ENCODE results near the gene OTULIN.

Gene OTULIN

DNA sequence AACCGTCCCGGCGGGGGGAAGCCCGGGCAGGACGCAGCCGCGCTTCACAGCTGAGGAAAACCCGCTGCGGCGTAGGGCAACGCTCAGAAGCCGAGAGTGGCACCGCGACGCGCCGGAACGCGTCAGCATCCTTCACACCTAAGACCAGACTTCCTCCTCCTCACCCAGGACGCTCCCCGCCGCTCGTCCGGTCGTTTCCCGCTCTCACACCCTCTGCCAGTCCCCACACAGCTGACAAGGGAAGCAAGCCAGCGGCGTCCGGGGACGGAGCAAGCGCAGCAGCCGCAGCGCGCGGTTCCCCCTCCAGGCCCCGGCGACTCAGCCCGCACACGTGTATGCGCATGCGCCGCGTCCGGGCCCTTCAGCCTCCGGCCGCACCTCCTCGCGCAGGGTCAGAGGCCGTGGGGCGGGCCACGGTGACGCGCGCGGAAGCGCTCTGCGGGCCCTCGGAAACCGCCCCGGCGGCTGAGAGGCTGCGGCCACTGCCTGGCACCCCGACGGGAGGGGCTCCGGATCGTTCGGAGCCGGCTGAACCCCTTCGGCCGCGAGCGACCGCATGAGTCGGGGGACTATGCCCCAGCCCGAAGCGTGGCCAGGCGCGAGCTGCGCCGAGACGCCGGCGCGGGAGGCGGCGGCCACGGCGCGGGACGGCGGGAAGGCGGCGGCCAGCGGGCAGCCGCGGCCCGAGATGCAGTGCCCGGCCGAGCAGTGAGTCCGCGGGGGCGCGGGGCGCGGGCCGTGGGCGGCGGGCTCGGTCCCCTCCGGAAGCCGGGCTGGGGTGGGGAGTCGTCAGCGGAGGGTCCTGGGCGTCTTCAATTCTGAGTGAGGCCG, at the start of gene OTULIN:
Gene OTULIN, plus strand, starts transcription at position 449 of the 831 bp plus-strand sequence. Its CDS starts 108 bp downstream, at position 557.
- peak; percentile 96 for DNase-seq

DNA sequence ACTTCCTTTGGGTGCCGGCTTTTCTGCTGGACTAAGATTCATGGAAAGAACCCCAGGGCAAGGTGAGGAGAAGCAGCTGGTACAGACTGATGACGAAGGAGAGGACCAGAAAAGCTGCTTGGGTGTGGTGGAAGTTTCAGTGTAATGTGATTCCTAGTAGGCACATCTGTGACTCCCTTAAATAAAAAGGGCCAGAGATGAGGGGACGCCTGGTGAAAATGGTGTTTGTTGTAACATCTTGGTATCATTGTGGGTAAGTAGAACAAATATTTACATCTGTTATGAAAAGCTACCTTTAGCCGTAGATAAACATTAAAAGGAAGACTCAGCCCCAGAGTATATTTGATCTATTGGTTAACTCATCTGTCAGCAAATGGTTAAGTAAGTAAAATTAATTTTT, 49.2 kb upstream of the OTULIN start:
- no peak for DNase-seq

DNA sequence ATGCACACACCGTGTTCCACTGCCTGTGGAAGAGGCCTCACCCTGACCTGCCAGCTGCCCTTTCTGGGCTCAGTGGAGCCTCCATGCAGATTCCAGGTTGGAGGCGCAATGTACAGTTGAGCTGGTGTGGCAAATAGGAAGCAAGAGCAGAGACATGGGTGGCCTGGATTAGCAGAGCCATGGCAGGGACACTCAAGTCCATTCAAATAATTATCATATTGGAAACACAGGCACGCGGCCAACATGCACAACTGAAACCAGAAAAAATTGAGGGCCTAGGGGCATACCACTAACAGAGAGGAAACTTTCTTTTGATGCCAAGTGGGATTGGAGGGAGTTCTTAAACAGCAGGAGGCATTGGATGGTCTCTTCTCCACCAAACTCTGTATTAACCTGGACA, 47.1 kb upstream of the OTULIN start:
- DNase-seq, result no peak

GRCh38 chr5:14627270-14627669, 37.2 kb upstream of the OTULIN start:
- DNase-seq, result no peak

GRCh38 chr5:14628346-14628745, 36.2 kb upstream of the OTULIN start:
- peak; percentile 10 for DNase-seq

DNA sequence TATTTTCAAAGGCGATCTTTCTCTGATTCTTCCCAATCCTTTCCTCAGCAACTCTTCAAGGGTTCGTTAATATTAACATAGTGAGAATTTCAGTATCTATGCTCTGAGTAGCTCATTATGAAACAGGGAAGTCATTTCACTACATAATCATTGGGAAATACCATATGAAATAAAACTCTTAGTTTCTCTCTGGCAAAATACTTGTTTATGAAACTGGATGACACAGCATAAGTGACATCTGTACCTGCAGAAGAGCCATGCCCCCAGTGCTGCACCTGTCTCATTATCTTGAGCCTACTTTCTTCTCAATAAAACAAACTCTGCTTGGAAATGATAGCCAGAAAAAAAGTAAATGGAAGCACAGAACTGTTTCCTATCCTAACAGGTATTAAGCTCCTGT, 33.8 kb upstream of the OTULIN start:
- DNase-seq, result no peak

DNA sequence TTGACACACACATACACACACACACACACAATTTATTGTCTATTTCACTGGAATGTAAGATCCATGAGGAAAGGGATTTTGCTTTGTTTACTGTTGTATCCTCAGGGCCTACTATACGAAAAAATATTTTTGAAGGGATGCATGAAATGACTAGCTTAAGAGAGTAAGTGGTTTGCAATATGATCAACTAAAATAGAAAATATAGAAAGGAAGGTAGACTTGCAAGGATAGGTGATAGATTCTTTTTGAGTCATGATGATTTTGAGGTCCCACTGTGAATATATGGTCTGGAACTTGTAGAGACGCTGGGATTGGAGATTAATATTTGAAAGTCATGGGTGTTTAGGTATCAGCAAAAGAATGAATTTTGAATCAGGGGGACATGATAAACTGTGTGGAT, 28.9 kb upstream of the OTULIN start:
- DNase-seq, result no peak

DNA sequence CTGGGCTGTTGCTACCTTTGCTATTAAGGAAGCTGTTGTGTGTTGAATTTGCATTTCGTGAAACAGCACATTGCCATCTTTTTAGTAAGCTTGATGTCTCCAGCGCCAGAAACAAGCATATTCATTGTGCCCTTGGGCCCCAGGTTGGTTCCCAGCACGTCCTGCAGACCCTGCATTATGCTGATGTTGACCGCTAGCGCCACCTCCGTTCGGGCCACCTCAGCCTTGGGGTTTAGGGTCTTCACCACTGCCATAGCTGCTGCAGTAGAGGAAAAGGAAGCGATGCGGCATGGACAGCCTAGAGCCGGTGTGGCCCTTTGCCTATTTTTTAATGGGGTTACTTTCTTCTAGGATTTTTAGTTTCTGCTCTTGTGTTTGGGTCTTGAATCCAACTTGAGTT, 23.8 kb upstream of the OTULIN start:
- no peak for DNase-seq

DNA sequence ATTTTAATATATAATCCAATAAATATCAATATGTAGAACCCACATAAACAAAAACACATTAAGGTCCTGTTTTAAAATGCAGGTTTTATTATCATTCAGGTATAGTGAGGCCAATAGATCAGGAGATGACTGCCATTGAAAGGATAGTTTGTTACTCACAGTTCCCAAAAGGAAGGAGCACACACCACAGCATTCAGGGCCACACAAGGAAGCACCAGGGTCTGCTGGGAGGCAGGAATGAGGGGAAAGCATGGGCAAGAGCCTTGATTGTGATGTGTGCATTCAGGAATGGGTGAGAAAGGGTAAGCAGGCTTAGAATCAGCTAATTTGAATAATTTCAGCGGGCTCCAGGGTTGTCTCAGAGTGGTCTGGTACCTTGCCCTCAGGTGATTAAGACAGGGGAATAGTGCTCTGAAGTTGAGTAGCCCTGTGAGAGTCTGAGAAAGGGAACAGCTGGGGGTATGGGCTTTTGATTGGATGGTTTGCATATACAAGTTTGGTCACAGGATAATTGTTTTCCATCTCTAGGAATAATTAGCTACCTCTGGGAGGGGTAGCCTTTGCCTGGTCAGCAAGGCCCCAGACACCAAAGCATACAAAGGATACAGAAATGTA, 19.8 kb upstream of the OTULIN start:
- DNase-seq, result no peak

- no peak for DNase-seq
Observed at GRCh38 chr5:14650052-14650451, 14.5 kb upstream of the OTULIN start.

DNA sequence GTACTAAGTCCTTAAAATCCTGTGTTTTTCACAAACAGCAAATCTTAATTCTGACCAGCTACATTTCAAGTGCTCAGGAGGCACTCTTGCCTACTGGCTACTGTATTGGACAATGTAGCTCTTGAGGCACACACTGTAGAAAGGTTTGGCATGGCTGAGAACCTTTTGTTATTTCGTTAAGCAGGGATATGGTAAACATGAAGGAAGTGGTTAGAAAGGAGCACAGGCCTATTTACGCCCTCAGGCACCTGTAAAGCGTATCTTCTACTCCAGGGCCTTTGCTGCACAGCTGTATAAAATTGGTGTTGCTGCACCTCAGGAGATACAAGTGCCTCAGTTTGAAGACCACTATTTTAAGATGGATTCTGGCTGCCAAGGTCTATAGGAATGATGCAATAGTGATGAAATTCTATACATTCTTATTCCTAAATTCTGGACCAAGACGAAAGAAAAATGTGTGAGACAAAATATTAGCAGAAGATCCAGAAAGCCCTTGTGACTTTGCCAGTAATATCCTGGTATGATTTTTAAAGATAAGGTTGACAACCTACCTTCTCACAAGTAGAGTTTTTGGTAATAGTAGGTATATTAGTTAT, 9.3 kb upstream of the OTULIN start:
- no peak for DNase-seq

DNA sequence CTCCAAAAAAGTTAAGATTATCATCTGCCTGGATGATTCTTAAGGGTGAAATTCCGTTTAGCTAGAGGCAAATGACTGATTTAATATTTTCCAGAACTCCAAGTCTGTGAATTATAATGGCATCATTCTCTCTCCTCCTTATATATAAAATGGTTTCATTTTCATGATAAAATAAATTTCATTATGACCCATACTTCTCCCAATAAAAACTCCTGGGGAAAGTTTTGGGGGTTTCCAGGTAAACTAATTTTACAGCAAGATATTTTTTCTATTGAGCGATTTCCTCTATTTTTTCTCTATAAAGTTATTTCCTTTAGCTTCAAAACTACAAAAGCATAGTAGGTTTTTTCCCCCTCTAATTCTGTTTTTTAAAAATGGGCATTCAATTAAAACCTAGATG, 7.6 kb upstream of the OTULIN start:
- DNase-seq, result no peak

DNA sequence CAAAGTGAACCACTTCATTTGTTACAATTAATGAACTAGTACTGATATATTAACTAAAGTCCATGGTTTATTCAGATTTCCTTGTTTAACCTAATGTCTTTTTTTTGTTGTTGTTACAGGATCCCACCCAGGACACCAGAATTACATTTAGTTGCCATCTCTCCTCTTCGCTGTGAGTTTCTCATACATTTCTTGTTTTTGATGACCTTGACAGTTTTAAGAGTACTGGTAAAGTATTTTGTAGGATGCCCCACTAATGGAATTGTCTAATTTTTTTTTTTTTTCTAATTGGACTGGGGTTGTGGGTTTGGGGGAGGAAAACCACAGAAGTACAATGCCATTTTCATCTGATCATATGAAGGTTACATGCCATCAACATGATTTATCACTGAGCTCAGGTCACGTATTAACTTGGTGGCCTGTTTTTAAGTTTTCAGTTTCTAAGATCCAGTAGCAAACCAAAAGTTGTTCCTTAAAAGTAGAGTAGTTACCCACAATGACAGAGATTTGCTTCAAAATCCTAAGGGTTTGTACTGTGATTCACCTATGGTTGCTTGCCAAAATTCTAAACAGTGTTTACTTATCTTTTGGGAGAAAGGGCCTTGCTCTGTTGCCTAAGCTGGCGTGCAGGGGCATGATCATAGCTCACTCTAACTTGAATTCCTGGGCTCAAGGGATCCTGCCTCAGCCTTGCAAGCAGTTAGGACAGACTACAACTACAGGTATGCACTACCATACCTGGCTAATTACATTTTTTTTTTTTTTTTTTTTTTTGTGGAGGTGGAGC, 4.5 kb upstream of the OTULIN start:
- DNase-seq, result no peak

GRCh38 chr5:14660833-14661232, 3.7 kb upstream of the OTULIN start:
- DNase-seq, result no peak

GRCh38 chr5:14662721-14663260, 1.7 kb upstream of the OTULIN start:
- no peak for DNase-seq

DNA sequence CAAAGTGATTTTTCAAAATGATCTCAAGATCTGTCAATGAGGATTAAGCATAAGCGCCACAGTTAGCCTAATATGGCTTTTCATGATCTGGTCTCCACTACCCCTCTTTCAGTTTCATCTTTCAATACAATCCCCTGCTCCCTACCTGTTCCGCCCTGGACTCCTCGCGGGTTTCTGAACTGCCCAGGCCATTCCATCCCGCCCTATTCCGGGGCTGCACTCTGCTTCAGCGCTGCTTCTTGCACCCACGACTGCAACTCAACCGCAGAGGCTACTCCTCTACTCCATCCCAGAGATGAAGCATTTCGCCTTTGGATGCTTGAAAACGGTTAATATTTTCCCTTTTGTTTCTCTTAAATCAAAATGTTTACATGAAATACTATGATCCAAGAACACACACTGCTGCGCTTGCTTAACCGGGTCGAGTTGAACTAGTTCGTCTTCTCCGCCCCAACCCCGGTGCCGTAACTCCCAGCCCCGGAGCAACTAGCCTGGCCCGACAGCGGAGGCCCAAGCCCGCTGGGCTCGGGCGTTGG, 716 bp upstream of the OTULIN start:
- peak; percentile 76 for DNase-seq

DNA sequence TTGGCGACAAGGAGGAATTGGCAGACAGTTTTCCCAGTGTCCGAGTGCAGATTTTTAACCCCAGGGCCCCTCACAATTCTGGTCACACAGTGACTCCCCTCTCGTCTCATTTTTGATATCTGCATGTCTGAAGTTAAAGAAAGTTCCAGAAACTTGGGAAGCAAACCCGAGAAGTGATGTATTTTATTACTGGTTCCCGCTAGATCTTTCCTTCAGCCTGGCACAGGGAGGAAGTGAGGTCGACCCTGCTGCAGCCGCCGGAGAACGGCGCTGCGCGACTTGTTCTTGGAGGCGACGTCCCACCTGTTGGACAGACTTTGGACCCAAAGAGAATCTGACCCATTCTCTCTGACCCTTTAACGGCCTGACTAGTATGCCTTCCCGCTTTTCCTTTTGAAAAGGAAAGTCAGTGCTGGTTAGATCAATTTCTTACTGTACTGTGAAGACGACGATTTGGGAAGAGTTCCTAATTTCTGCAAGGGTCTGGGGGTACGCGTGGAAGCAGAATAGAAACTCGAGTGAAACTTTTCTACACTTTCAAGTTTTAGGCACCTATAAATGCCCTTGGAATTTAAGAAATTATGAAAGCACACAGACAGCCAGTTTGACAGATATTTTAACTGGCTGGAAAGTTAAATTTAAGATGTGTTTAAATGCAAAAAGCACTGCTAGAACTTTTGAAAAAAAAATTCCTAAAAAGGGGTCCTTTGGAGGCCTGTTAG, 744 bp downstream of the OTULIN start:
- DNase-seq, result no peak

DNA sequence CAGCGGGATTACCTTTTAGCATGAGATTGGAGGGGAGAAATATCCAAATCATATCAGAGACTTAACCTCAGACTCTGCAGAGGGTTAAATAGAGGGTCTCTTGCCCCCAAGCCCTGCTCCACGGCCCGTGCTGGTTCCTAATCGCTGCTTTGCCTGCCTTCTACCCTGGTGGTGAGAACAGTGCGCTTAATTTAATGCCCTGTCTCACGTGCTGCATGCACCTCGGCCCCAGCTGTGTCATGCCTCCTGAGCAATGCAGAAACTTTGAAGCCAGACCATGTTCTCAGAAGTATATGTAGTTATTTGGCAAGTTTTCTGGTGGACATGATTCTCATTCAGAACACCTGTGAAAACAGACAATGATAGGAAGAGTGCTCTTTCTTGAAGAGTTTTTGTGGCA, 1.4 kb downstream of the OTULIN start:
- DNase-seq, result no peak

DNA sequence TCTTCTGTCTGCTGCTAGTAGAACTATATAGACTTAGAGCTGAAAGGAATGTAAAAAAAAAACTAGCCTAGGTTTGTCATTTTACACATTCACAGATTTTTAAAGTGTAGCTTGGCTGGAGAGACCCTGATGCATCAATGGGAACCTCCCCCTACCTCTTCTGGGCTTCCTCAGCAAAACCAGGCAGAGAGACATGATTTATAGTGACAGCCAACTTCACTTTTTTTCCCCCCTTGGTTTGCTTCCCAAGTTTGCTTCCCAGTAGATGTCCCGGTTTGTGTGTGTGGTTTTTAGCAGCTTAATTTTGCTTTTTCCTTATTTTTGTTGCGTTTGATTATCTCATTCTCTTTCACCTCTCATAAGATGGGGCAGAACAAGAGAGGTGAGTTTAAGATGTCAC, 1.8 kb downstream of the OTULIN start:
- no peak for DNase-seq

GRCh38 chr5:14667290-14667689, 2.8 kb downstream of the OTULIN start:
- no peak for DNase-seq

GRCh38 chr5:14667770-14668169, 3.3 kb downstream of the OTULIN start:
- DNase-seq, result no peak

DNA sequence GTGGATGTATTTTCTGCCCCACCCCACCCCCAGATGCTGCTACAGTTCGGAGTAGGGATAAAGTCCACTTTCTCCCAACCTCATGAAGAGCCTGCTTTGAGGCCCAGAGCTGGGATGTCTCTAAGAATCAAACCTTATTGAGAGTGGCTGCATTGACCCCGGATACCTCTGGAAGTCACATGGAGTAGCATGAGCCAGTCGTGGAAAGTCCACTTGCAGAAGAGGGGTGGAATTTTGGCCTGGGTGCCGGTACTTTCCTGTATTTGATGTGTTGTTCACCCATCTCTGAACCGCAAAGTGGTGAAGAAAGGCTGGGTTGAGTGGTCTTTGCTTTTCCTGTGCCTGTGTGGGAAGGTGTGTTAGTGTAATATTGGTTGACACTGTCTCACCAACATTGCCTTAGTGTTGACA, 3.7 kb downstream of the OTULIN start:
- DNase-seq, result no peak
